GM23248 (cell line): ENCODE results near the gene USP9X.

Source experiments
- EZH2 ChIP-seq: fragments of 200-600 bp; sonication (generic); IDR thresholded peaks from 2 replicates; pipeline ENCODE4 v1.6.1; 2018; ENCODE audit warnings: antibody characterized with exemption, mild to moderate bottlenecking; ENCODE audit not compliant: insufficient read depth, poor library complexity, severe bottlenecking
- EZH2phosphoT487 ChIP-seq: fragments of 200-600 bp; sonication (generic); IDR thresholded peaks from 2 replicates; pipeline ENCODE4 v1.6.1; 2018; ENCODE audit warnings: antibody characterized with exemption, moderate library complexity, mild to moderate bottlenecking, low read depth; ENCODE audit not compliant: insufficient read depth

DNA sequence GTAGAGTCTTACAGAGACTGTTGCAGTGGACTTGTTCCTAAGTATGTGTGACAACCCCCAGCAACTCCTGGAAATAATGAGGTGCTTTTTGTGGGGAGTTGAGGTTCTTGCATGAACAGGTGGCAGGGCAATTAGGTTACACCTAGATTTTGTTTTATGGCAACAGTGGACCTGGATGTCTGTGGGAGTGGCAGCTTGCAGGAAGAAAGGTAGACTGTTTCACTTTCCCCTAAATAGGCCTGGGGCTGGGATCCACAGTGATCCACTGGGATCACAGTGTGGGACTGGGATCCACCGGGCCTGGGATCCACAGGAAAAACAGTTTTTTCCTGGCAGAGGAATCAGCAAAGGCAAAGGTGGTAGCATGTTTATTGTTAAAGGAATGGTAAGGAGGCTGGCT is 18.3 kb upstream of the USP9X start:
- no peak for TF ChIP-seq EZH2
- TF ChIP-seq EZH2phosphoT487, result no peak
